Mucosa of rectum (tissue), 2 donors: ENCODE results near the gene ST3GAL3.

Experiments used
- H3K27ac ChIP-seq, 2 donors: one replicate each; pipeline ENCODE4 v1.7.0; 2013; ENCODE audit warnings: inconsistent platforms in 2 of 2, low read depth in 2 of 2, low read length in 2 of 2
- H3K27me3 ChIP-seq, 2 donors: one replicate each; pipeline ENCODE4 v1.7.0; 2013; ENCODE audit warnings: low read length in 2 of 2; ENCODE audit not compliant: control insufficient read depth in 2 of 2, insufficient read depth in 2 of 2
- H3K36me3 ChIP-seq, 2 donors: one replicate each; pipeline ENCODE4 v1.7.0; 2013; ENCODE audit warnings: low read length in 2 of 2; ENCODE audit not compliant: control insufficient read depth in 2 of 2, insufficient read depth in 2 of 2
- H3K4me1 ChIP-seq, 2 donors: one replicate each; pipeline ENCODE4 v1.7.0; 2013; ENCODE audit warnings: low read length in 2 of 2, mild to moderate bottlenecking in 1 of 2; ENCODE audit not compliant: control insufficient read depth in 2 of 2, insufficient read depth in 2 of 2
- H3K4me3 ChIP-seq, 2 donors: one replicate each; pipeline ENCODE4 v1.7.0; 2013; ENCODE audit warnings: low read length in 2 of 2
- H3K9ac ChIP-seq, 2 donors: one replicate each; pipeline ENCODE4 v1.7.0; 2013; ENCODE audit warnings: low read length in 2 of 2, low read depth in 1 of 2, mild to moderate bottlenecking in 1 of 2
- H3K9me3 ChIP-seq, 2 donors: one replicate each; pipeline ENCODE4 v1.7.0; 2013; ENCODE audit warnings: low read length in 2 of 2; ENCODE audit not compliant: control insufficient read depth in 2 of 2
- donor health status: healthy.
- donor health status: Normal muscosa, but diverticular disease.

ST3GAL3 gene

DNA sequence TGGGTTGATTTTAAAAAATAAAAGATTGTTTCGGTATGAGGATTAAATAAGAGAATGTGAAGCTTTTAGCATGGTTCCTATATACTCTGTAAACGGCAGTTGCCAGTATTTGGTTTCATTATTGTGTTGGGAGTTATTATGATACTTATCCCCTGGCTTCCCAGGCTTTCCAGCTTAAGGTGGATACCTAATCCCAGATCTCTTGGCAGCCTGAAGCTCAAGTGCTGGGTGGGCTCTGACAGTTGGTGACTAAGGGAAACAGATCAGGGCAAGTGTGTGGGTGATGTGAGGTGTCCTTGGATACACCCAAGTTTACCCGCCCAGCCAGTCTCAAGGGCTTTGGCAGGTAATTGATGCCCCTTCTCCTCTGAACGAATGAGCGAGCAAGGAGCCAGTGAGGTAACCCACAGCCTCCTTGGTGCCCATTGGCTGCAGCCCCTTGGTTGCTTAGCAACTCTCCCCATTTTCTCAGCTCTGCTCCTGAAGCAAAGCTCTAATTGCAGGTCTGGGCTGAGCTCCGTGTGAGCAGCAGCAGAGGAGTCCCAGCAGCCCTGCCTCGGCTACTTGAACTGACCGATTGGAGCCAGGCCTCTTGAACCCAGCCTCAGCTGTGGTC, 245.5 kb downstream of the ST3GAL3 start:
- Histone ChIP-seq H3K27ac (no peak overlapping the region), H3K27me3 (no peaks in the 10 kb centered on the region), H3K4me1 (peaks cover 3 to 5% of the 10 kb centered on the region in 2 donors), H3K36me3 (peaks cover 13 to 27% of the 10 kb centered on the region in 2 donors), H3K9ac (no peak overlapping the region), H3K4me3 (no peak overlapping the region), H3K9me3 (no peaks in the 10 kb centered on the region)

DNA sequence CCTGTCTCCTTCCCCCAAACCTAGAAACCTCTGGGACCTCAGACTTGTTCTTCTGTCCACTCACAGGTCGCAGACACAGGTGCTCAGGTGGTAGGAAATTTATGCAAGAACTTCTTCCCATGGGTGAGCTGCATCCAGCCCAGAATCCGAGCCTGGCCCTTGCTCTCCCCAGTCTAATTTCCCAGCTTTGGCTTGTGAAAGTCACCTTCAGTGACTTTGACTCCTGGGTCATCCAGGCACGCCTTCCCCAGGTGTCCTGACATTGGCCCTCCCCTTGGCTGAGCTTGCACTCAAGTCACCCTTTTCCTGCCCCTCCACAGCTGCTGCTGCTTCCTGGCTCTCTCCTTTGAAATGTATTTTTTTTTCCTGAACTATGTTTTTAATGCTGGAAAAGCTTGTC, 246.0 kb downstream of the ST3GAL3 start:
- no peaks in the 10 kb centered on the region for H3K4me1 ChIP-seq
- no peak overlapping the region for H3K27ac ChIP-seq
- H3K9ac ChIP-seq, result no peak overlapping the region

DNA sequence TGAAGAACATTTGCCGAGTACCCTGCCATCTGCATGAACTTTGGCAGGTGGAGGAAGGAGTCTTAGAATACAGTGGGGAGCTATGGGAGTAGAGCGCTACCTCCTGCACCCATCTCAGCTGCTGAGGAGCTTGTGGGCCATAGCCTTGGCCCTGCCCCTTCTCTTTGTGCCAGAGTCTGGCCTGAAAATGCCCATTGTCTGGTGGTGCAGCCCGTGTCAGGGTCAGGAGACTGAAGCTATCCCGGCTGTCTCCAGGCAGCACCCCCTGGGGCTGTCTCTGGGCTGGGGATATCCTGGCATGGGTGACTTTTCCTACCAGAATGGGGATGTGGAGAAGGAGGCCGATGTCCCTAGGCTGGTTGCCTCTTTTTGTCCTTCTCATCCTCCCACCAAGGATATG, 246.7 kb downstream of the ST3GAL3 start:
- Histone ChIP-seq H3K27ac (no peak overlapping the region), H3K36me3 (peaks cover 23 to 39% of the 10 kb centered on the region in 2 donors), H3K4me1 (no peaks in the 10 kb centered on the region), H3K9ac (no peak overlapping the region), H3K9me3 (no peaks in the 10 kb centered on the region), H3K27me3 (no peaks in the 10 kb centered on the region), H3K4me3 (no peak overlapping the region)

More for the DNA sequence above, 246.0 kb downstream of the ST3GAL3 start:
- Histone ChIP-seq H3K27me3 (no peaks in the 10 kb centered on the region), H3K4me3 (no peak overlapping the region), H3K36me3 (peaks cover 16 to 32% of the 10 kb centered on the region in 2 donors), H3K9me3 (no peaks in the 10 kb centered on the region)

DNA sequence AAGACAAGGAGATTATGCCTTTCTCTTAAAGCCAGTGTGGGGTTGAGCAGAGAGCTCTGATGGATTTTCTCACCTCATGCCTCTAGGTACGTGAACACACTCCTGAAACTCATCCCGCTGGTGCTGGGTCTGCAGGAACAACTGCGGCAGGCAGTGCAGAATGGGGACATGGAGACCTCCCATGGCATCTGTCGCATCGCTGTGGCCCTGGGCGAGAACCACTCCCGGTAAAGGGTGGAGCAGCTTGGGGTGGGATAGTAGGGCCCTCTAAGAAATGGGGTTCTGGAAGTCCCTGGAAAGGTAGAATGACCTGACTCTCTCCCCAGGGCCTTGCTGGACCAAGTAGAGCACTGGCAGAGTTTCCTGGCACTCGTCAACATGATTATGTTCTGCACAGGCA, 248.9 kb downstream of the ST3GAL3 start:
- Histone ChIP-seq H3K4me3 (no peak overlapping the region), H3K27ac (no peak overlapping the region), H3K9me3 (no peaks in the 10 kb centered on the region), H3K27me3 (no peaks in the 10 kb centered on the region), H3K4me1 (no peaks in the 10 kb centered on the region), H3K36me3 (peaks cover 29 to 32% of the 10 kb centered on the region in 2 donors), H3K9ac (no peak overlapping the region)

DNA sequence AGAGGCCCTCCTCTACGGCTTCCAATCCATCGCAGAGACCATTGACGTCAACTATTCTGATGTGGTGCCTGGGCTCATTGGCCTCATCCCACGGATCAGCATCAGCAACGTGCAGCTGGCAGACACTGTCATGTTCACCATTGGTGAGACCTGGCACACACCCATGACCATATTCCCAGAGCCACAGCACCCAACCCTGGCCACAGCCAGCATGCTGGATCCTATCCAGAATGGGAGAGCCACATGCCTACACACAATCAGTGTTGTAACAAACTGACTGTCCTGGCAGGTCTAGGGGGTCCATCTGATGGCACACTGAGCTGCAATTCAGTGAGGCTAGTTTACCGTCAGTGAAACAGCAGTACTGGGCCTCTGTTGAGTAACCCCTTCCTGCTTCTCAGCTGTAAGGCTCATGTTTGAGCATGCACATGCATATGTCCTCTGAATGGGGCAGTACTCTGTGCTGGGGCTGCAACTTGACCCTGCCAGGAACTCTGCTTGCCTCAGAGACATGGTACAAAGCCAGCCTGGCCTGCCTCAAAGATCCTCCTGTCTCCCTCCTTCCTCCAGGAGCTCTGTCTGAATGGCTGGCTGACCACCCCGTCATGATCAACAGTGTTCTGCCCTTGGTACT, 250.2 kb downstream of the ST3GAL3 start:
- H3K27ac ChIP-seq, result no peak overlapping the region
- H3K4me1 ChIP-seq, result no peaks in the 10 kb centered on the region
- H3K36me3 ChIP-seq, result peaks cover 29 to 41% of the 10 kb centered on the region in 2 donors
- no peak overlapping the region for H3K9ac ChIP-seq
- H3K9me3 ChIP-seq, result no peaks in the 10 kb centered on the region
- H3K27me3 ChIP-seq, result no peaks in the 10 kb centered on the region
- H3K4me3 ChIP-seq, result no peak overlapping the region

DNA sequence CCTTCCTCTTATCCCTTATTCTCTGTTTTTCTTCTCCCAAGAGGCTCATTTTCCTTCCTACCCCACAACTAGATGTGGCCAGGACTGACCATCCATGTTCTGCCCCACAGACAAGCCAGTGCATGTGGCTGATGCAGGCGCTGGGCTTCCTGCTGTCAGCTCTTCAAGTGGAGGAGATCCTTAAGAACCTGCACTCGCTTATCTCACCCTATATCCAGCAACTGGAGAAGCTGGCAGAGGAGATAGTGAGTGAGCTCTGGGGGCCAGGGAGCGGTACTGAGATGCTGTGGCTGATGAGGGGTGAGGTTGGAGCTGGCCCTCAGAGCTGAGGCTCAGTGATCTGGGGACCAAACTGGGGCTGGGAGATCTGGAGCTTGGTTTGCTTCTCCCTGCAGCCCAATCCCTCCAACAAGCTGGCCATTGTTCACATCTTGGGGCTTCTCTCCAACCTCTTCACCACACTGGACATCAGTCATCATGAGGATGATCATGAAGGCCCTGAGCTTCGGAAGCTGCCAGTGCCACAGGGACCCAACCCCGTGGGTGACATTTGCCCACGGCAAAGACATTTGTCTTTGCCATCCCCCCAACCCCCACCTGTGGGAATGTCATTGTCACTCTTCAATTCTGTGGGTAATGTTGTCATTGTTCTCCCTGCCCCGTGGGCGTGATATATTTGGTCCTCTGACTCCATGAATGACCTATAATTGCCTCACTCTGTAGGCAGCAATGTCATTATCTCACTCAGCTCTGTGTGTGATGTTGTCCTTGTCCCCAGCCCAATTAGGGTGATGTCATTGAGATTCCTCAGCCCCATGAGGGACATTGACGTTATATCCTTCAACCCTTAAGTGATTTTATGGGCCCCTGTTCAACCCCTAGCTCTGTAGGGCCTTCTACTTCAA, 251.3 kb downstream of the ST3GAL3 start:
- Histone ChIP-seq H3K27me3 (no peaks in the 10 kb centered on the region), H3K4me3 (no peak overlapping the region), H3K9ac (no peak overlapping the region), H3K27ac (no peak overlapping the region), H3K36me3 (peaks cover 29 to 42% of the 10 kb centered on the region in 2 donors), H3K4me1 (no peaks in the 10 kb centered on the region), H3K9me3 (no peaks in the 10 kb centered on the region)

DNA sequence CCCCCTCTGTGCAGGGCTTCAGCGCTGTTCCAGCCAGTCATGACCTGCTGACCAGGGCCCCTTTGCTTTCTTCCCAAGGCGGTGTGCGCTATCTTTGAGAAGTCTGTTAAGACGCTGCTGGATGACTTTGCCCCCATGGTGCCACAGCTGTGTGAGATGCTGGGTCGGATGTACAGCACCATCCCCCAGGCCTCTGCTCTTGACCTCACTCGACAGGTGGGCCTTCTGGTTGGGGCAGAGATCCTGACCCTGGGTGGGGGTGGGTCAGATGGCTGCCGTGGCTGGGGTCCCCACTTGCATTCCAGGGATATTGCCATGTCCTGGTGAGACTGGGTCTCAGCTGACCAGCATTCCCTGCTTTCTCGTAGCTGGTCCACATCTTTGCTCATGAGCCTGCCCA, 253.5 kb downstream of the ST3GAL3 start:
- Histone ChIP-seq H3K27ac (no peak overlapping the region), H3K4me3 (no peak overlapping the region), H3K36me3 (peaks cover 29 to 52% of the 10 kb centered on the region in 2 donors), H3K9me3 (no peaks in the 10 kb centered on the region), H3K27me3 (no peaks in the 10 kb centered on the region), H3K4me1 (no peaks in the 10 kb centered on the region), H3K9ac (no peak overlapping the region)

DNA sequence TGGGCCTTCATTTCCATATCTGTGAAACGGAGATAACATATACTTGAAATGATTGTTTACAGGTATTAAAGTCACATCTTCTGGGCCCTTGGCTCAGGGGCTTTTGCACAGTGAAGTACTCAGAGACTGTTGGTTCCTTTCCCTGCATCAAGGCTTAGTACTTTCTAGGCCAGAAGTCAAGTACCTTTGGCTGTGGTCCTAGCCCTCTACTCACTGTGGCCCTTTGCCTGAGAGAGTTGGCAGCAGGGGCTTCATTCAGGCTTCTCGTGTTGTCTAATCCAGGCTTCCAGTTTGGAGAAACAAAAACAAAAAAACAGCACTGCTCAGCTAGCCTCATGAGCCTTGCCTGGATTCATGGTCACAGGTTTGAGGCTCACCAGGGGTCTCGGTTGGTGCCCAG, 254.4 kb downstream of the ST3GAL3 start:
- Histone ChIP-seq H3K27ac (no peak overlapping the region), H3K4me1 (no peaks in the 10 kb centered on the region), H3K9ac (no peak overlapping the region), H3K27me3 (no peaks in the 10 kb centered on the region), H3K36me3 (peaks cover 32 to 49% of the 10 kb centered on the region in 2 donors), H3K9me3 (no peaks in the 10 kb centered on the region), H3K4me3 (no peak overlapping the region)

DNA sequence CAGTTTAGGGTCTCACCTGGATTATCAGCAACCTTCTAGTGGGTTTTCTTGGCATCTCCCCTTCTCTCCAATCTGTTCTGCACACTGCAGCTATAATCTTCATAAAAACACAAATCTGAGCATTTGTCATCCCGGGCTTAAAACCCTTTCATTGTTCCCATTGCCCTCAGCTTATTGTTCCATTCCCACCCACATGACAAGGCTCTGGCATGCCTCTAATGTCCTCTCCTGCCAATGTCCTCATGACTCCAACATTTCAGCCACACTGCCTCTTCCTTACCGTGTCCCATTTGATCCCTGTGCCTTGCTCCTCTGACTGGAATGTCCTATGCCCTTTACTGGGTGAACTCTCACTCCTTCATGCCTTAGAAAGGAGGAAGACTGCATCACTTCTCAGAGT, 255.0 kb downstream of the ST3GAL3 start:
- H3K4me1 ChIP-seq, result no peaks in the 10 kb centered on the region
- no peaks in the 10 kb centered on the region for H3K9me3 ChIP-seq
- no peak overlapping the region for H3K27ac ChIP-seq
- no peaks in the 10 kb centered on the region for H3K27me3 ChIP-seq
- peaks cover 30 to 43% of the 10 kb centered on the region in 2 donors for H3K36me3 ChIP-seq
- no peak overlapping the region for H3K9ac ChIP-seq
- H3K4me3 ChIP-seq, result no peak overlapping the region

DNA sequence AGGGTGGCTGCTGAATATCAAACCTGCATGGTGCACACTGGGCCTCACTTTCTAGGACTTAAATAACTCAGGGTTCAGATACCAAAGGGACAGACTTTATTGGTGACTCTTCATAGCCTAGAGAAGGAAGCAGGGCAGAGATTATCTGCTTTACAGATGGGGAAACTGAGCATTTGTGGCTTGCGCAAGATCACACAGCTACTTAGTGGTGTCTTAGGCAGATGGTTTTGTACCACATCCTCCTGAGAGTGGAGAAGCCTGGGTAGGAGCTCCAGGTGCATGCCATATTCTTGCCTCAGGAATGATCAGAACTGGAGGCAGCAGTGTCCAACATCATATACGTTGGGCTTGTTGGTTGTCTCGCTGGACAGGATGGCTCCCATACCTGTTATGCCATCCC, 255.7 kb downstream of the ST3GAL3 start:
- no peak overlapping the region for H3K4me3 ChIP-seq
- no peak overlapping the region for H3K27ac ChIP-seq
- no peaks in the 10 kb centered on the region for H3K27me3 ChIP-seq

More for the DNA sequence above, 255.7 kb downstream of the ST3GAL3 start:
- Histone ChIP-seq H3K36me3 (peaks cover 23 to 36% of the 10 kb centered on the region in 2 donors), H3K9me3 (no peaks in the 10 kb centered on the region), H3K9ac (no peak overlapping the region), H3K4me1 (no peaks in the 10 kb centered on the region)
